HepG2 (cell line): ENCODE data around the gene NAB1. TPM values are rescaled to one million over a fixed set of nuclear protein-coding genes. Genes with fewer than 3 reads are reported as not detected.

Source experiments
- ELF4 ChIP-seq: sonication (generic); formaldehyde crosslinking; IDR thresholded peaks from 2 replicates; pipeline ENCODE4 v1.5.0; 2020; ENCODE audit warnings: missing genetic modification reagents, mild to moderate bottlenecking, moderate library complexity, borderline replicate concordance
- KLF13 ChIP-seq: sonication (generic); formaldehyde crosslinking; IDR thresholded peaks from 2 replicates; pipeline ENCODE4 v1.4.0; 2020; ENCODE audit warnings: mild to moderate bottlenecking, missing genetic modification reagents
- MAZ ChIP-seq, 2 experiments: sonication (generic) in 1 of 2; formaldehyde crosslinking in 1 of 2; IDR thresholded peaks; 2 replicates each; pipeline versions ENCODE4 v1.5.0 to v1.6.1; 2012 to 2020; ENCODE audit warnings: low read depth in 2 of 2, mild to moderate bottlenecking in 2 of 2, borderline replicate concordance in 1 of 2, improper control_type of control experiment in 1 of 2, low read length in 1 of 2, missing genetic modification reagents in 1 of 2, moderate library complexity in 1 of 2
- MED13 ChIP-seq: sonication (generic); formaldehyde crosslinking; IDR thresholded peaks from 2 replicates; pipeline ENCODE4 v1.5.0; 2020; ENCODE audit warnings: missing genetic modification reagents
- MEIS1 ChIP-seq: sonication (generic); formaldehyde crosslinking; IDR thresholded peaks from 2 replicates; pipeline ENCODE4 v1.9.0; 2021; ENCODE audit warnings: mild to moderate bottlenecking, missing genetic modification reagents, moderate library complexity, borderline replicate concordance
- MTERF4 ChIP-seq: sonication (generic); formaldehyde crosslinking; IDR thresholded peaks from 2 replicates; pipeline ENCODE4 v1.8.0; 2023; ENCODE audit warnings: mild to moderate bottlenecking, missing genetic modification reagents
- NFE2L1 ChIP-seq: sonication (generic); formaldehyde crosslinking; IDR thresholded peaks from 2 replicates; pipeline ENCODE4 v1.4.0; 2020; ENCODE audit warnings: missing genetic modification reagents, mild to moderate bottlenecking, borderline replicate concordance
- PBX2 ChIP-seq: IDR thresholded peaks from 2 replicates; pipeline ENCODE4 v1.6.1; 2016; ENCODE audit warnings: control low read depth
- POGK ChIP-seq: sonication (generic); formaldehyde crosslinking; conservative IDR thresholded peaks from 2 replicates; pipeline ENCODE4 v1.8.0; 2022; ENCODE audit warnings: mild to moderate bottlenecking, moderate library complexity, missing genetic modification reagents
- SALL2 ChIP-seq: sonication (generic); formaldehyde crosslinking; IDR thresholded peaks from 2 replicates; pipeline ENCODE4 v1.8.1; 2023; ENCODE audit warnings: mild to moderate bottlenecking, missing genetic modification reagents, inconsistent platforms
- THAP7 ChIP-seq: sonication (generic); formaldehyde crosslinking; IDR thresholded peaks from 2 replicates; pipeline ENCODE4 v1.8.1; 2023; ENCODE audit warnings: mild to moderate bottlenecking, missing genetic modification reagents
- ZFP91 ChIP-seq: sonication (generic); formaldehyde crosslinking; IDR thresholded peaks from 2 replicates; pipeline ENCODE4 v1.9.0; 2022; ENCODE audit warnings: missing genetic modification reagents, mild to moderate bottlenecking, borderline replicate concordance
- ZNF263 ChIP-seq: sonication (generic); formaldehyde crosslinking; IDR thresholded peaks from 2 replicates; pipeline ENCODE4 v1.4.0; 2020; ENCODE audit warnings: missing genetic modification reagents
- ZNF333 ChIP-seq: sonication (generic); formaldehyde crosslinking; IDR thresholded peaks from 2 replicates; pipeline ENCODE4 v1.4.0; 2020; ENCODE audit warnings: mild to moderate bottlenecking, missing genetic modification reagents, borderline replicate concordance
- ZNF44 ChIP-seq: sonication (generic); formaldehyde crosslinking; IDR thresholded peaks from 2 replicates; pipeline ENCODE4 v1.5.1; 2020; ENCODE audit warnings: mild to moderate bottlenecking, missing genetic modification reagents
- ZNF441 ChIP-seq: sonication (generic); formaldehyde crosslinking; IDR thresholded peaks from 2 replicates; pipeline ENCODE4 v1.7.0; 2021; ENCODE audit warnings: missing genetic modification reagents, borderline replicate concordance
- ZNF577 ChIP-seq: sonication (generic); formaldehyde crosslinking; IDR thresholded peaks from 2 replicates; pipeline ENCODE4 v1.4.0; 2020; ENCODE audit warnings: mild to moderate bottlenecking, low read depth, missing genetic modification reagents, borderline replicate concordance
- ZNF761 ChIP-seq: sonication (generic); formaldehyde crosslinking; conservative IDR thresholded peaks from 2 replicates; pipeline ENCODE4 v1.4.0; 2020; ENCODE audit warnings: mild to moderate bottlenecking, missing genetic modification reagents
- ZNF879 ChIP-seq: sonication (generic); formaldehyde crosslinking; IDR thresholded peaks from 2 replicates; pipeline ENCODE4 v1.8.1; 2023; ENCODE audit warnings: missing genetic modification reagents
- polyA plus RNA-seq, 8 experiments: library from polyadenylated mRNA; depleted of rRNA in 3 of 8; stranded (reverse) in 7 of 8; unstranded in 1 of 8; fragments of >200 nt; fragmentation: Illumina TruSeq in 4 of 8; extraction: Trizol in 4 of 8; gene quantifications; 2 replicates each; pipeline versions ENCODE4 v1.2.1 to v1.2.3, GENCODE V29; 2011 to 2016; ENCODE audit warnings: low read depth in 4 of 8, missing spikeins in 1 of 8, mixed read lengths in 1 of 8; ENCODE audit not compliant: insufficient read depth in 1 of 8
- total RNA-seq, 5 experiments: library from RNA; depleted of rRNA; stranded (reverse); fragments of >200 nt; fragmentation: Illumina TruSeq; extraction: Trizol; gene quantifications; 2 replicates each; pipeline ENCODE4 v1.2.3, GENCODE V29; 2016; ENCODE audit warnings: low read depth in 1 of 5

NAB1 gene
- total and polyA plus RNA-seq, 2 of the 13 experiments (the other 11 are each of a cell fraction or from before 2014, with no cell fraction given), result 24.5 to 46.0 TPM

GRCh38 chr2:190649035-190649797, at the start of gene NAB1 (continued):
- TF ChIP-seq MAZ (IDR thresholded peaks at IDR 0.05; ENCODE audit: borderline replicate concordance, low read depth, low read length) (no peak), MAZ (CRISPR knock-in tag; IDR thresholded peaks at IDR 0.05; ENCODE audit: low read depth) (peak; percentile 76), KLF13 (peak; percentile 84), MTERF4 (CRISPR knock-in tag) (0 out of 2 replicates have a peak, but pooled peaks have one; percentile 20), NFE2L1 (CRISPR knock-in tag) (0 out of 2 replicates have a peak, but pooled peaks have one; percentile 22), ZNF263 (peak; percentile 65), SALL2 (CRISPR knock-in tag) (0 out of 2 replicates have a peak, but pooled peaks have one; percentile 21), ZNF44 (CRISPR knock-in tag) (no peak), POGK (CRISPR knock-in tag) (peak; percentile 87), MED13 (CRISPR knock-in tag) (peak; percentile 59; the same call in 1 of the 2 replicates), ZNF577 (CRISPR knock-in tag) (no peak), ELF4 (no peak), THAP7 (CRISPR knock-in tag) (peak; percentile 81; the same call in 1 of the 2 replicates), PBX2 (CRISPR knock-in tag) (no peak), ZNF761 (CRISPR knock-in tag) (peak; percentile 49; the same call in 1 of the 2 replicates), ZNF879 (CRISPR knock-in tag) (peak; percentile 81; the same call in 1 of the 2 replicates), ZNF441 (CRISPR knock-in tag) (peak; percentile 18; the same call in 1 of the 2 replicates), ZFP91 (CRISPR knock-in tag) (peak; percentile 54; the same call in 1 of the 2 replicates), ZNF333 (CRISPR knock-in tag) (no peak), MEIS1 (peak; percentile 49; the same call in 1 of the 2 replicates)
